Nephron (organoid): Measurements from ENCODE around the gene MAX.
A peak's percentile ranks its signal among the peaks of the same experiment; 100 is the strongest.

Experiments used
- H3K27ac Mint-ChIP-seq, 3 experiments: 2 replicates each; pipeline ENCODE4 v1.8.0; 2020; ENCODE audit warnings: mixed read lengths in 3 of 3, mild to moderate bottlenecking in 2 of 3, moderate library complexity in 1 of 3
- H3K27me3 Mint-ChIP-seq: 2 replicates; pipeline ENCODE4 v1.8.0; 2021; ENCODE audit warnings: low read depth, mild to moderate bottlenecking, moderate library complexity, mixed read lengths
- H3K36me3 Mint-ChIP-seq: 2 replicates; pipeline ENCODE4 v1.8.0; 2020; ENCODE audit warnings: low read depth, mixed read lengths
- H3K4me1 Mint-ChIP-seq: 2 replicates; pipeline ENCODE4 v1.8.0; 2020; ENCODE audit warnings: mixed read lengths
- H3K4me3 Mint-ChIP-seq, 3 experiments: 2 replicates each; pipeline ENCODE4 v1.8.0; 2020; ENCODE audit warnings: mild to moderate bottlenecking in 3 of 3, mixed read lengths in 3 of 3, moderate library complexity in 2 of 3
- H3K9me3 Mint-ChIP-seq: 2 replicates; pipeline ENCODE4 v1.8.0; 2020; ENCODE audit warnings: mixed read lengths
- CTCF ChIP-seq, 3 experiments: fragments of 200-600 bp; sonication (generic); IDR thresholded peaks; one replicate each; pipeline ENCODE4 v1.5.0; 2021; ENCODE audit warnings: antibody characterized with exemption in 3 of 3; ENCODE audit not compliant: unreplicated experiment in 3 of 3

Gene MAX

DNA sequence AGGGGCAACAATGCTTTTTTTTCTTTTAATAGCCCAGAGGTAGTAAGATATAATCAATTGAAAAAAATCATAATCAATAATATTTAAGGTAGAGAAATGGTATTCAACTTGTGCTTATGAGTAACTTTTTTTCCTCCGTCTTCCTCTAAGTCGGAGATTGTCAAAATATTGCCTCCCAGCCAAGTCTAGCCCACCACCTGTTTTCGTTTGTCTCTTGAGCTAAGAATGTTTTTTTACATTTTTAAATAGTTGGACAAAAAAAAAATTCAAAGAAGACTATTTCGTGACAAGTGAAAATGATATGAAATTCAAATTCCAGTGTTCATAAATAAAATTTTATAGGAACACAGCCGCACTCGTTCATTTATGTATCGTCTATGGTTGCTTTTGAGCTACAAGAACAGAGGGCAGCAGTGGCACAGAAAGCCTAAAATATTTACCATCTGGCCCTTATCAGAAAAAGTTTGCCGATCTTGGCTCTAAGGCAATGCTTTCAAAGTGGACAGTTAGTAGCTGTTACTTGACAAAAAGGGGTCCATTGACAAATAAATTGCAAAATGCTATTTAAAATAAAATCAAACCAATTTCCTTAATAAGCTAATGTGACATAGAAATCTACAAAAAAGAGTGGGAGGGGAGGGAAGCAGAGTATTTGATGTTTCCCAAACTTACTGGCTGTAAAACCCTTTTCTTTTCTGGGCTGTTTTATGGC is 40.8 kb upstream of the MAX start:
- H3K4me3 Mint-ChIP-seq, result no peak overlapping the region
- no peaks in the 10 kb centered on the region for H3K27me3 Mint-ChIP-seq
- no peak overlapping the region for H3K27ac Mint-ChIP-seq
- H3K9me3 Mint-ChIP-seq, result no peaks in the 10 kb centered on the region
- H3K36me3 Mint-ChIP-seq, result no peaks in the 10 kb centered on the region
- TF ChIP-seq CTCF (IDR thresholded peaks at IDR 0.05; ENCODE audit: unreplicated experiment in 3 of 3), result no peak
- peaks cover 9% of the 10 kb centered on the region for H3K4me1 Mint-ChIP-seq

GRCh38 chr14:65142429-65142828 is 40.1 kb upstream of the MAX start:
- H3K27me3 Mint-ChIP-seq, result no peaks in the 10 kb centered on the region
- H3K4me3 Mint-ChIP-seq, result peak overlapping the region in 1 of 3 experiments; percentile 1
- no peak overlapping the region for H3K27ac Mint-ChIP-seq
- TF ChIP-seq CTCF (IDR thresholded peaks at IDR 0.05; ENCODE audit: unreplicated experiment in 3 of 3), result no peak
- H3K36me3 Mint-ChIP-seq, result no peaks in the 10 kb centered on the region
- H3K4me1 Mint-ChIP-seq, result peaks cover 9% of the 10 kb centered on the region
- H3K9me3 Mint-ChIP-seq, result no peaks in the 10 kb centered on the region

GRCh38 chr14:65141523-65141922 is 39.2 kb upstream of the MAX start:
- Mint-ChIP-seq H3K4me1 (peaks cover 9% of the 10 kb centered on the region), H3K9me3 (no peaks in the 10 kb centered on the region), H3K4me3 (no peak overlapping the region), H3K27me3 (no peaks in the 10 kb centered on the region), H3K36me3 (no peaks in the 10 kb centered on the region), H3K27ac (no peak overlapping the region)
- TF ChIP-seq CTCF (IDR thresholded peaks at IDR 0.05; ENCODE audit: unreplicated experiment in 3 of 3), result no peak

GRCh38 chr14:65137648-65138307 is 35.5 kb upstream of the MAX start:
- TF ChIP-seq CTCF (IDR thresholded peaks at IDR 0.05; ENCODE audit: unreplicated experiment in 3 of 3), result no peak
- H3K4me3 Mint-ChIP-seq, result no peak overlapping the region
- H3K4me1 Mint-ChIP-seq, result peaks cover 9% of the 10 kb centered on the region

GRCh38 chr14:65134651-65135579 is 32.6 kb upstream of the MAX start:
- Mint-ChIP-seq H3K27ac (peak overlapping the region in 1 of 3 experiments; percentile 75), H3K27me3 (peaks cover 3% of the 10 kb centered on the region), H3K4me3 (no peak overlapping the region), H3K4me1 (no peaks in the 10 kb centered on the region), H3K36me3 (no peaks in the 10 kb centered on the region), H3K9me3 (no peaks in the 10 kb centered on the region)
- TF ChIP-seq CTCF (IDR thresholded peaks at IDR 0.05; ENCODE audit: unreplicated experiment in 3 of 3), result no peak

More at GRCh38 chr14:65137648-65138307, 35.5 kb upstream of the MAX start:
- Mint-ChIP-seq H3K36me3 (no peaks in the 10 kb centered on the region), H3K27ac (peak overlapping the region in 2 of 3 experiments; percentile 38 to 51), H3K27me3 (peaks cover 3% of the 10 kb centered on the region), H3K9me3 (no peaks in the 10 kb centered on the region)
